Epithelial cell of proximal tubule (primary cell): Measurements from ENCODE around the gene TMEM263. TPM values are rescaled to one million over a fixed set of nuclear protein-coding genes. Genes with fewer than 3 reads are reported as not detected.

Experiments
- DNase-seq: peaks from one replicate; pipeline ENCODE4 v3.0.0-alpha.2; 2011; ENCODE audit warnings: low read depth
- H3K4me3 ChIP-seq: 2 replicates; pipeline ENCODE4 v1.5.1; 2011; ENCODE audit warnings: low read depth, mild to moderate bottlenecking, low read length
- CTCF ChIP-seq: conservative IDR thresholded peaks from 2 replicates; pipeline ENCODE4 v1.5.1; 2012; ENCODE audit warnings: low read depth, mild to moderate bottlenecking, low read length
- total RNA-seq: library from RNA; depleted of rRNA; stranded (reverse); fragments of >200 nt; gene quantifications from 2 replicates; pipeline ENCODE4 v1.2.3, GENCODE V29; 2015

The TMEM263 gene
- 33.5 and 40.1 TPM in 2 replicates for total RNA-seq

- TF ChIP-seq CTCF = no peak
- peak within 1 kb of the TSS; percentile 88 for H3K4me3 ChIP-seq
- DNase-seq = no peak
Observed at GRCh38 chr12:106955377-106956047, at the start of gene TMEM263. Gene TMEM263 (plus strand): TSS chr12:106955907. CDS start chr12:106967117, 11,210 bp downstream.

GRCh38 chr12:106906715-106907114 is 49.0 kb upstream of the TMEM263 start:
- no peak for TF ChIP-seq CTCF
- DNase-seq = no peak

GRCh38 chr12:106907411-106907810 is 48.3 kb upstream of the TMEM263 start:
- H3K4me3 ChIP-seq = no peak overlapping the region
- no peak for TF ChIP-seq CTCF
- DNase-seq = no peak

More at GRCh38 chr12:106906715-106907114, 49.0 kb upstream of the TMEM263 start:
- H3K4me3 ChIP-seq = no peak overlapping the region

GRCh38 chr12:106907846-106908245 is 47.9 kb upstream of the TMEM263 start:
- no peak for DNase-seq
- no peak for TF ChIP-seq CTCF
- no peak overlapping the region for H3K4me3 ChIP-seq

- no peak overlapping the region for H3K4me3 ChIP-seq
- no peak for TF ChIP-seq CTCF
- no peak for DNase-seq
Observed at GRCh38 chr12:106908561-106908960, 47.1 kb upstream of the TMEM263 start.

- no peak for TF ChIP-seq CTCF
- no peak overlapping the region for H3K4me3 ChIP-seq
Observed at GRCh38 chr12:106910202-106910601, 45.5 kb upstream of the TMEM263 start.

GRCh38 chr12:106911581-106911980 is 44.1 kb upstream of the TMEM263 start:
- TF ChIP-seq CTCF = no peak
- no peak overlapping the region for H3K4me3 ChIP-seq
- no peak for DNase-seq

More at GRCh38 chr12:106910202-106910601, 45.5 kb upstream of the TMEM263 start:
- no peak for DNase-seq
